ENCODE measurements around the gene CA6.
"Not testable (repeated sequence)": the region's sequence is repeated elsewhere in the genome, so short reads cannot be mapped to it uniquely, and the experiment has no call there.

CA6 gene

GRCh38 chr1:8930116-8930515 lies 15.6 kb upstream of the CA6 start:
- no peak for TF ChIP-seq CTCF (conservative IDR thresholded peaks at IDR 0.05; ENCODE audit: low read depth, low read length)
- DNase-seq (ENCODE audit: low read depth), result no peak
- H3K4me3 ChIP-seq (ENCODE audit: low read length), result no peak overlapping the region

GRCh38 chr1:8937051-8937450 lies 8.6 kb upstream of the CA6 start:
- H3K4me3 ChIP-seq (ENCODE audit: low read length); DNase-seq (ENCODE audit: low read depth): not testable (repeated sequence)

- no peak for TF ChIP-seq CTCF (conservative IDR thresholded peaks at IDR 0.05; ENCODE audit: low read depth, low read length)
- no peak overlapping the region for H3K4me3 ChIP-seq (ENCODE audit: low read length)
- DNase-seq (ENCODE audit: low read depth), result peak; percentile 55
Measured at GRCh38 chr1:8937701-8938100, 8.0 kb upstream of the CA6 start.

- TF ChIP-seq CTCF (conservative IDR thresholded peaks at IDR 0.05; ENCODE audit: low read depth, low read length), result no peak
- DNase-seq (ENCODE audit: low read depth), result no peak
Measured at GRCh38 chr1:8938232-8938999, 7.3 kb upstream of the CA6 start.

GRCh38 chr1:8939000-8939265 lies 6.7 kb upstream of the CA6 start:
- TF ChIP-seq CTCF (conservative IDR thresholded peaks at IDR 0.05; ENCODE audit: low read depth, low read length), result no peak
- H3K4me3 ChIP-seq (ENCODE audit: low read length), result no peak overlapping the region
- no peak for DNase-seq (ENCODE audit: low read depth)

More at GRCh38 chr1:8938232-8938999, 7.3 kb upstream of the CA6 start:
- no peak overlapping the region for H3K4me3 ChIP-seq (ENCODE audit: low read length)

- DNase-seq (ENCODE audit: low read depth), result no peak
- H3K4me3 ChIP-seq (ENCODE audit: low read length), result no peak overlapping the region
- no peak for TF ChIP-seq CTCF (conservative IDR thresholded peaks at IDR 0.05; ENCODE audit: low read depth, low read length)
Measured at GRCh38 chr1:8939362-8939995, 6.2 kb upstream of the CA6 start.

- H3K4me3 ChIP-seq (ENCODE audit: low read length), result no peak overlapping the region
- TF ChIP-seq CTCF (conservative IDR thresholded peaks at IDR 0.05; ENCODE audit: low read depth, low read length), result no peak
- peak; percentile 51 for DNase-seq (ENCODE audit: low read depth)
Measured at GRCh38 chr1:8941906-8942305, 3.8 kb upstream of the CA6 start.

Data from retinal pigment epithelial cell (primary cell).